Vagina (tissue), 2 donors: Measurements from ENCODE around the gene ZFHX3. TPM values are rescaled to one million over a fixed set of nuclear protein-coding genes. Genes with fewer than 3 reads are reported as not detected.

Experiments used
- DNase-seq, 2 donors: peaks; one replicate each; pipeline ENCODE4 v3.0.0-alpha.2; 2017; ENCODE audit errors: extremely low spot score in 2 of 2
- H3K27ac ChIP-seq: fragments of 200-600 bp; sonication (generic); one replicate; pipeline ENCODE4 v1.5.1; 2019
- H3K27me3 ChIP-seq: fragments of 200-600 bp; sonication (generic); one replicate; pipeline ENCODE4 v1.5.1; 2019
- H3K36me3 ChIP-seq, 2 donors: fragments of 200-600 bp; sonication (generic); one replicate each; pipeline ENCODE4 v1.5.1; 2017 to 2019
- H3K4me1 ChIP-seq: fragments of 200-600 bp; sonication (generic); one replicate; pipeline ENCODE4 v1.5.1; 2019
- H3K4me3 ChIP-seq, 2 donors: fragments of 200-600 bp; sonication (generic); 1 replicate in 1 of 2; 2 replicates in 1 of 2; pipeline ENCODE4 v1.5.1; 2016 to 2019
- H3K9me3 ChIP-seq: fragments of 200-600 bp; sonication (generic); one replicate; pipeline ENCODE4 v1.5.1; 2019
- POLR2A ChIP-seq, 2 donors: fragments of 450-650 bp; IDR thresholded peaks; one replicate each; pipeline ENCODE4 v1.6.1; 2017; ENCODE audit warnings: antibody characterized with exemption in 2 of 2, mild to moderate bottlenecking in 2 of 2, moderate library complexity in 2 of 2
- POLR2AphosphoS5 ChIP-seq, 2 donors: sonication (generic); formaldehyde crosslinking; IDR thresholded peaks; one replicate each; pipeline ENCODE4 v1.9.0; 2017; ENCODE audit warnings: antibody characterized with exemption in 2 of 2, mild to moderate bottlenecking in 2 of 2, low read depth in 1 of 2; ENCODE audit not compliant: insufficient read depth in 1 of 2
- intact Hi-C: fragments of 100-400 bp; cut with DNase I; formaldehyde crosslinking; loops from one replicate; pipeline ENCODE4 v1.15.1; 2023
- total RNA-seq: library from RNA; depleted of rRNA; stranded (reverse); fragments of >200 nt; gene quantifications from one replicate; pipeline ENCODE4 v1.2.3, GENCODE V29; 2016
- TF ChIP-seq, protein P1 (sequence below), 3 experiments: fragments of 450-650 bp in 2 of 3; fragments of 200-600 bp in 1 of 3; sonication (generic) in 1 of 3; IDR thresholded peaks; one replicate each; pipeline ENCODE4 v1.5.1; 2017 to 2019; ENCODE audit warnings: antibody characterized with exemption in 3 of 3, mild to moderate bottlenecking in 2 of 3, moderate library complexity in 2 of 3

Gene ZFHX3
- total RNA-seq, 1 donor from 2014 or later, result 28.0 TPM

DNA sequence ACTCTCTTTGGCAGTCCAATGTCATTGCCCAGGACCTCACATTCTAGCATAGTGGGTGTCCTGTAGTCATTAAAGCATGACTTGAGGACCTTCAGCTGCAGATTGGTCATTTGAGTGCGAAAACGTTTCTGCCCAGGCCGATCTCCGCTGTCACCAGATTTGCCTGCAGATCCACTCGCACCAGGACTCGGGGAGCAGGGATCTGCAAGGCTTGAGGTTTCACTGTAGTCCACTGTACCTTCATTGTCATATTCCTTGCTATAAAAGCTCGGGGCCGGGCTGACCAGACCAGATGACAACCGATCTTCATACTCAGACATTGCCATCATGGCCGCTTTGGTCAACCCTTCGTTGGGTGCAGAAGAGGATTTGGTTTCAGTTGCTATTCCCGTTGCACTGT is 254.2 kb downstream of the ZFHX3 start:
- no peaks in the 10 kb centered on the region for H3K27me3 ChIP-seq
- H3K4me3 ChIP-seq, result no peak overlapping the region
- TF ChIP-seq, protein P1, sequence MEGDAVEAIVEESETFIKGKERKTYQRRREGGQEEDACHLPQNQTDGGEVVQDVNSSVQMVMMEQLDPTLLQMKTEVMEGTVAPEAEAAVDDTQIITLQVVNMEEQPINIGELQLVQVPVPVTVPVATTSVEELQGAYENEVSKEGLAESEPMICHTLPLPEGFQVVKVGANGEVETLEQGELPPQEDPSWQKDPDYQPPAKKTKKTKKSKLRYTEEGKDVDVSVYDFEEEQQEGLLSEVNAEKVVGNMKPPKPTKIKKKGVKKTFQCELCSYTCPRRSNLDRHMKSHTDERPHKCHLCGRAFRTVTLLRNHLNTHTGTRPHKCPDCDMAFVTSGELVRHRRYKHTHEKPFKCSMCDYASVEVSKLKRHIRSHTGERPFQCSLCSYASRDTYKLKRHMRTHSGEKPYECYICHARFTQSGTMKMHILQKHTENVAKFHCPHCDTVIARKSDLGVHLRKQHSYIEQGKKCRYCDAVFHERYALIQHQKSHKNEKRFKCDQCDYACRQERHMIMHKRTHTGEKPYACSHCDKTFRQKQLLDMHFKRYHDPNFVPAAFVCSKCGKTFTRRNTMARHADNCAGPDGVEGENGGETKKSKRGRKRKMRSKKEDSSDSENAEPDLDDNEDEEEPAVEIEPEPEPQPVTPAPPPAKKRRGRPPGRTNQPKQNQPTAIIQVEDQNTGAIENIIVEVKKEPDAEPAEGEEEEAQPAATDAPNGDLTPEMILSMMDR (IDR thresholded peaks at IDR 0.05), result no peak
- TF ChIP-seq POLR2A (IDR thresholded peaks at IDR 0.05), result no peak
- no peak for TF ChIP-seq POLR2AphosphoS5 (IDR thresholded peaks at IDR 0.05; ENCODE audit: insufficient read depth in 1 of 2, low read depth in 1 of 2)
- peaks cover 0 to 41% of the 10 kb centered on the region in 2 donors for H3K36me3 ChIP-seq
- H3K4me1 ChIP-seq, result peaks cover 10% of the 10 kb centered on the region
- H3K27ac ChIP-seq, result no peak overlapping the region
- DNase-seq, result peak in 1 of 2 donors; percentile 60
- no peaks in the 10 kb centered on the region for H3K9me3 ChIP-seq
- intact Hi-C loops, result no loop called here

- Histone ChIP-seq H3K27ac (no peak overlapping the region), H3K9me3 (no peaks in the 10 kb centered on the region), H3K4me3 (no peak overlapping the region), H3K27me3 (no peaks in the 10 kb centered on the region), H3K4me1 (peaks cover 17% of the 10 kb centered on the region), H3K36me3 (peaks cover 0 to 37% of the 10 kb centered on the region in 2 donors)
- intact Hi-C loops, result no loop called here
- TF ChIP-seq POLR2AphosphoS5 (IDR thresholded peaks at IDR 0.05; ENCODE audit: insufficient read depth in 1 of 2, low read depth in 1 of 2) (no peak), POLR2A (IDR thresholded peaks at IDR 0.05) (no peak)
- TF ChIP-seq, protein P1 (IDR thresholded peaks at IDR 0.05), result no peak
- peak in 1 of 2 donors; percentile 47 for DNase-seq
Measured at GRCh38 chr16:72793017-72793416, 254.9 kb downstream of the ZFHX3 start.

GRCh38 chr16:72791786-72792185 is 256.1 kb downstream of the ZFHX3 start:
- no peaks in the 10 kb centered on the region for H3K9me3 ChIP-seq
- H3K27ac ChIP-seq, result no peak overlapping the region
- peaks cover 23% of the 10 kb centered on the region for H3K4me1 ChIP-seq
- H3K4me3 ChIP-seq, result no peak overlapping the region
- DNase-seq, result peak in 1 of 2 donors; percentile 8
- intact Hi-C loops, result no loop called here
- no peaks in the 10 kb centered on the region for H3K27me3 ChIP-seq
- peaks cover 0 to 30% of the 10 kb centered on the region in 2 donors for H3K36me3 ChIP-seq
- TF ChIP-seq POLR2AphosphoS5 (IDR thresholded peaks at IDR 0.05; ENCODE audit: insufficient read depth in 1 of 2, low read depth in 1 of 2), result no peak
- TF ChIP-seq, protein P1 (IDR thresholded peaks at IDR 0.05), result no peak
- no peak for TF ChIP-seq POLR2A (IDR thresholded peaks at IDR 0.05)

DNA sequence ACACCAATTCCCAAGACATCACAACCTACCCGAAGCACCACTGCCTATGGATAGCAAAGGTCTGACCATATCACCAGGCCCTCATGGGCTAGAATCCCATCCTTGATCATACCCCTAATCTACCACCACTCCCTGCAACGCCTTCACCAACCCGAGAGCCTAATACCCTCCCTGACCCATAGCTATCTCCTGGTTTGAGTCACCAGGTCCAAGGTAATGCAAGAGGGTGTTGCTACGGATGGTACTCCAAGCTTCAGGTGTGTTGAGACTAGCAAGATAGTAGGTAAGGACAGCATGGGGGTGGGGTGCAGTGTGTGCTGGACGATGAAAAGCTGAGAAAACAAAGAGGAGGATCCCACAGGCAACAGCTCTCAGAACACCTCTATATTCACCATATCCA is 258.0 kb downstream of the ZFHX3 start:
- TF ChIP-seq POLR2A (IDR thresholded peaks at IDR 0.05) (no peak), POLR2AphosphoS5 (IDR thresholded peaks at IDR 0.05; ENCODE audit: insufficient read depth in 1 of 2, low read depth in 1 of 2) (no peak)
- TF ChIP-seq, protein P1 (IDR thresholded peaks at IDR 0.05), result no peak
- H3K36me3 ChIP-seq, result peaks cover 0 to 14% of the 10 kb centered on the region in 2 donors
- DNase-seq, result peak in 1 of 2 donors; percentile 52
- H3K4me1 ChIP-seq, result peaks cover 25% of the 10 kb centered on the region
- H3K9me3 ChIP-seq, result no peaks in the 10 kb centered on the region
- intact Hi-C loops, result no loop called here
- no peaks in the 10 kb centered on the region for H3K27me3 ChIP-seq
- H3K27ac ChIP-seq, result no peak overlapping the region
- no peak overlapping the region for H3K4me3 ChIP-seq

DNA sequence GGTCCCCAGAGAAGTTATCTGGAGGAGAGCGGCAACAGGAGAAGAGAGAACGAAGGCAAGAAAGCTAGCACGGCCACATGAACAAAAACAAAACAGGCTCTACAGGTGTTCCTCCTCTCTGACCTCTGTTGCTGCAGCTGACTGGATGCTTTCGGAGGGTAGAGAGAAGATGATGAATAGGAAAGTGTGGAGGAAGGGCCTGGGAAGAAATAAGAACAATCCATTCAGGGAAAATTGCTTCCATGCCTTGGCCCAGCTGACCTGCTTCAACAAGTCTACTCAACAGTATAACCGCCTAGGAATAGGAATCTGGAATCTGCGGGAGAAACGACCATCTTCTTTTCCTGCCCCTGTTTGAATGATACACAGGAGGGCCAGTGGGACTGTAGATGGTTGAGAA is 258.5 kb downstream of the ZFHX3 start:
- H3K27me3 ChIP-seq, result no peaks in the 10 kb centered on the region
- no peaks in the 10 kb centered on the region for H3K9me3 ChIP-seq
- peaks cover 0 to 13% of the 10 kb centered on the region in 2 donors for H3K36me3 ChIP-seq
- TF ChIP-seq POLR2AphosphoS5 (IDR thresholded peaks at IDR 0.05; ENCODE audit: insufficient read depth in 1 of 2, low read depth in 1 of 2), result no peak
- TF ChIP-seq, protein P1 (IDR thresholded peaks at IDR 0.05), result no peak
- TF ChIP-seq POLR2A (IDR thresholded peaks at IDR 0.05), result no peak
- H3K27ac ChIP-seq, result no peak overlapping the region
- no peak overlapping the region for H3K4me3 ChIP-seq
- intact Hi-C loops, result no loop called here
- DNase-seq, result peak in 1 of 2 donors; percentile 76
- H3K4me1 ChIP-seq, result peaks cover 25% of the 10 kb centered on the region
